HG02981 (cell line): ENCODE results near the gene PRRT4.

Experiments
- ATAC-seq: cut with Tn5 transposase; IDR thresholded peaks from one replicate; pipeline ENCODE4 v1.9.1; 2021; ENCODE audit warnings: mild to moderate bottlenecking, moderate library complexity; ENCODE audit not compliant: unreplicated experiment

Gene PRRT4

GRCh38 chr7:128302139-128302538 lies 59.4 kb downstream of the PRRT4 start:
- ATAC-seq = no peak
